Left kidney (tissue), 2 donors: ENCODE measurements around the gene EYS. TPM values are rescaled to one million over a fixed set of nuclear protein-coding genes. Genes with fewer than 3 reads are reported as not detected.
"Not testable (repeated sequence)": the region's sequence is repeated elsewhere in the genome, so short reads cannot be mapped to it uniquely, and the experiment has no call there.

Experiments
- DNase-seq: peaks from one replicate; pipeline ENCODE4 v3.0.0-alpha.2; 2013
- polyA plus RNA-seq: library from polyadenylated mRNA; unstranded; fragments of 120-200 nt; gene quantifications from one replicate; pipeline ENCODE4 v1.2.1, GENCODE V29; 2013; ENCODE audit not compliant: insufficient read length

The EYS gene
- polyA plus RNA-seq, 1 donor: 0.96 TPM

DNA sequence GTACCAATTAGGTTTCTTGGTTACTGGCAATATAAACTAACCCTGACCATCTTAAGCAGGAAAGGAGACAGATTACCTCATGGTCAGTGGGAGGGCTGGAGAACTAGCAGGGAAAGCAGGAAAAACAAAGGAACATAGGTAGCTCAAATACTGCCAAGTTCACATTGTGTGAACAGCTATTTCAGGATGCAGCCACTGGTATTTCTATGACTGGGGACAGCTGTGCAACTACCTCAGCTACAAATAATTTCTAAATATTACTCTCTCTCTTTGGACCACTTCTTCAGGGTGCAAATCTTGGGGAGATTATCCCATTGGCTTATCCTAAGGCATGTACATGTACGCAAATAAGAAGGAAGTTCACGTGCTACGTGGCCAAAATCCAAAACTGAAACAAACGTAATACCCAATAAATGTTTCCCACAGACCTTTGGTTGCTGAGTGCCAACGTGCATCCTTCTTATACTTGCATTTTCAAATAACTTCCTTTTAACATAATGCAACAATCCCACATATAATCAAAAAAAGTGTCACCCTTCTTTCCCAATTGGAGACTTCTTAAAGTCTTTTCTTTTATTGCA lies 1890.5 kb downstream of the EYS start:
- no peak for DNase-seq

DNA sequence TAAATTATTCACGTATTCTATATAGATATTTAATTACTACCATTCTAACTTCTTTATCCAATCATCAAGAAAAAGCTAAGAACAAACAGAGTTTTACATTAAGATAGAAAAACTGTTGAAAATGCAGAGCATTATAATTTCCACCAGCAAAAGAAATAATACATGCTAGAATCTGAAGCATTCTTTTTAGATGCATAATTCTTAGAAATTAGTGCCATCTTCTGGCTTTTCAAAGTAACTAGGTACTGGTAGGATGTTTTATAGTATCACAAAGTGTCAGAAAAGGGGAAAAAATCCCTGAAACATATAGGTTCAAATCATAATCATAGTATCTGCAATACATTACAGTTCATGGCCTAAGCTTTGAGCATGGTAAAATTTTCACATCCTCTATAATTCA lies 1892.6 kb downstream of the EYS start:
- DNase-seq: no peak

DNA sequence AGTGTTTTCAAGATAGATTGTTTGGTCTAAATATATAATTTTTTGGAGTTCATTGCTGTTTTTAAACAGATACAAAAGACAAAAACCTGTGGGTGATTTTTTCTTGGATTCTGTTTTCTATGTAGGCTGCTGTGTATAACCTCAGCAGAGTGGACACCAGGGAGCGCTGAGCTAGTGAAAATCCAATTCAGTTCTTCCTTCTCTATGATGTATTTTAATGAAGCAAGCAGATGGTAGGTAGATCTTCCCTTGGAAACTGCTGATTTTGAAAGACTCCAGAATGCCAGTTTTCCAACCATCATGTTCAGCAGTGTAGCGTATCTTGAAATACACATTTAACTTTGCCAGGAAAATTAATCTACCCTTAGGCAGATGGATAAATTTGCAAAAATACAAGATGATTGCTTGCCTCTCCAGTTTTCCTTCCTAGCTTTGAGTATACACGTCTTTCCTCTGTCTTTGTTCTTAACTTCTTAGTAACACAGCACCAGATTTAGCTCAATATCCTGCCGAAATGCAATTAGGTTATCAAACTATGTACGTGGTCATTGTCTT lies 1893.4 kb downstream of the EYS start:
- no peak for DNase-seq

DNA sequence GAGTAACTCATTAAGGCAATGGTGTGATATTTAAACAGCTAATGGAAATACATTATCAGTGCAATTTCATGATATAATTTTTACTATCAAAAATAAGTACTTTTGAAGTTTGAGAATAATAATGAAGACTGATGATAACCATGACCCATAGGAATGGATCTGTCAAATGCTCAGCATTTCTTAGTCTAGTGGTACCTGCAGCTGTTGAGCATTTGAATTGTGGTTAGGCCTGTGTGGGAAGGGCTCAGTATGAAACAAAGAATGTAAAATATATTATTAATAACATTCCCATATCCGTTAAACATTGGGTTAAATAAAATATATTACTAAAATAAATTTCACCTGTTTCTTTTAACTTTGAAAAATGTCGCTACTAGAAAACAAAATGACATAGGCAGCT lies 1898.5 kb downstream of the EYS start:
- no peak for DNase-seq

DNA sequence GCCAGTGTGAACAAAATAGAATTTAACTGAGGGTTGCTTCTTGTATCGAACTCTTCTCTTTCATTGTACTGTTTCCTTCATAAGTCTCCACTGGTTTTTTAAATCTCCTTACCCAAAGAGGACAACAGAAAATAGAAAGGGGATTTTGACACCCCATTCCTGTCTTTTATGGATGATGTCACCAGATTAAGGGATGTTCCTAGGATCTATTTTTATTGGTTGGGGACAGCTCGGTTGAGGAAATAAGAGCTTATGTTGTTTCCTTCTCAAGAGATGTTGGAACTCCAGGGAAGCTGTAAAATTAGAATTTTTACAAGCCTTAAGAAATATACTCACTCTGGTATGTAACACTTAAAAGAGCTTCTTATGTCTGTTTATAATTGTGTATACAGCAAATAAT lies 1900.0 kb downstream of the EYS start:
- no peak for DNase-seq

DNA sequence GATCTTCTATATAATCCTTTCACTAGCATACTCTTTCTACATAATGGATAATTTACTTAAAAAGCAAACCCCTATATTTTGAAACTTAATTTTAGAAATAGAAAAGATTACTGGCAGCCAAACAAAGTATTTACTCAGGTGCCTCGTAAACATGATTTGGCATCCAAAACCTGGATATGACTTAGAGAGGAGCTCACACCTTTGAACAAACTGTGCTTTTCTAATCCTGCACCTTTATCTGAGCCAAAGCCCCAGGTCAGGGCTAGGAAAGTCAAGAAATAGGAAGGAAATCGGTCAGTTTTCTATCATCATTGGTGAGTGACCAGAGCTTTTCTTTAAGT lies 1900.5 kb downstream of the EYS start:
- no peak for DNase-seq

DNA sequence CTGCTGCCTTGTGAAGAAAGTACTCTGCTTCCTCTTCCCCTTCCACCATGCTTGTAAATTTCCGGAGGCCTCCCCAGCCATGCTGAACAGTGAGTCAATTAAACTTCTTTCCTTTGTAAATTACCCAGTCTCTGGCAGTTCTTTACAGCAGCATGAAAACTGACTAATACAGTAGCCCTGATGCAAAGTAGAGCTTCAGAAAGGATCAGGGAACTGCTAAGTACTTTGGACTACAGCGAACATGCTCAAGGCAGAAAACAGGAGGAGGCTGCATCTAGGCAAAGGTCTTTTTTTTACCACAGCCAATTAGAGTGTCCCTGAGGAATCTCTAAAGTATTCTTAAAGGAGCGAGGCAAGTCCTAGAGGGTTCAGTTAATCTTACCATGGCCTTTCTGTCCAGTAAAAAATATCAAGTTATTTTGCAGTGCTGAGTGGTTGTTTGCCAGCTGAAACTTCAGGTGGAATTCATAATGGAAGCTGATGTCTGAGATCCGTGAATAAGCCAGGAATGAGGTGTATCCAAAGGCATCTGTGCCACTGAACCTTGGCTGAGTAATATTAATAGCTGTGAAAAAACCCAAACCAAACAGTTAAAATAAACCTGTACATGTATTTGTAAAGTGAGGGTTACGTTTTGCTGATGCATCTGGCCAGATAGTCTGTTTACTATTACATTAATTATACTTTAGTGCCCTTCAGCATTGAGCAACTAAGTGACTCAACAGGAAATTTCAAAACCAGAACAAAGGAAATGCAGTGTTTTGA lies 1901.0 kb downstream of the EYS start:
- DNase-seq: no peak

DNA sequence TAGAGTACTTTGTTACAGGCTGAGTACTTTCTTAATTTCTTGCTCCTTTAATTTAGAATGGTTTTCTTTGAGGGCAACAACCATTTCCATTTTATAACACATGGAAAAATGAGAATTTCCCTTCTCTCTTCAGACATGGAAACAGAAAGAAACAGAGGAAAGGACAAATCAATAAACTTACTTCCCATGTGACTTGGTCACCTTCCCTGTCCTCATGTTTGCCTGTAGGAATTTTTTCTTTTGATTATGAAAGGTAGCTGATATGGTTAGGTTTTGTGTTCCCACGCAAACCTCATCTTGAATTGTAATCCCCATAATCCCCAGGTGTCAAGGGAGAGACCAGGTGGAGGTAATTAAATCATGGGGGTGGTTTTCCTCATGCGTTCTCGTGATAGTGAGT lies 1901.7 kb downstream of the EYS start:
- no peak for DNase-seq

DNA sequence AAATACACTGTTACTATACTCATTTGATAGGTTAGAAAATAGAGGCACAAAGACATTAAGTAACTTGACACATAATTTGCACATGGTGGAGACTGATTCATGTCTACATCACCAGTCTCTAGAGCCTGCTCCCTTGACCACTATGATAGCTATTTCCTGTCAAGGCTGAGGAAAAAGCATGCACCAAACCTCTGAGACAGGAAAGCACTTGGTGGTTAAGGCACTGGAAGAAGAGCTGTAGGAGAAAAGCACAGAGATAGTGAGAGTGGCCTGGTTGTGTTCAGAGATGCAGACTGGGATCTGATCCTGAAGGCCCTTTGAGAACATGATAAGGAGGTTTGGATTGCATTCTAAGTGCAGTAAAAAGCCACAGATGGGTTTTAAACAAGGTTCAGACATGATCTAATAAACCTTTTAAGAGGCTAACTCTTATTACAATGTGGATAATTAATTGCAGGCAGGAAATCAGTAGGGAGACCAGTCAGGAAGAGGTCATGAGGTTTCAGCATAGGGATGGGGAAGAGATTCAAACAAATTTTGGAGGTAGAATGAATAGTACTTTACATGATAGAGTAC lies 1902.6 kb downstream of the EYS start:
- no peak for DNase-seq

DNA sequence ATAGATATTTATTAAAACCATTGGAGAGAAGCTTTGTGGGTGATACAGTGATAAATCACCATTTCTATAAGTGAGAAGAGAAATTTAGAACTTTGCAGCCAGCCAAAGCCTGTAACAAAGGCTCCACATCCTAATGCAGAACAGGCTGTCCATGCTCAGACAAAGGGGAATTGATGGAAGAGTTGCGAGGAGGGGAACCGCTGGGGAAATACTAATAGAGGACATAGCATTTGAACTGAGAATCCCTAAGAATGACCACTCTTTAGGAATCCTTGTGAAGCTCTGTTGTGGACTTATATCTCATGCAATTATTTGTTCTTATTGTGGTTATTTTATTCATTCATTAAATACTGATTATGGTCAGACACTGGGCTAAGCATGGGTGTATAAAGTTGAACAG lies 1903.7 kb downstream of the EYS start:
- no peak for DNase-seq

DNA sequence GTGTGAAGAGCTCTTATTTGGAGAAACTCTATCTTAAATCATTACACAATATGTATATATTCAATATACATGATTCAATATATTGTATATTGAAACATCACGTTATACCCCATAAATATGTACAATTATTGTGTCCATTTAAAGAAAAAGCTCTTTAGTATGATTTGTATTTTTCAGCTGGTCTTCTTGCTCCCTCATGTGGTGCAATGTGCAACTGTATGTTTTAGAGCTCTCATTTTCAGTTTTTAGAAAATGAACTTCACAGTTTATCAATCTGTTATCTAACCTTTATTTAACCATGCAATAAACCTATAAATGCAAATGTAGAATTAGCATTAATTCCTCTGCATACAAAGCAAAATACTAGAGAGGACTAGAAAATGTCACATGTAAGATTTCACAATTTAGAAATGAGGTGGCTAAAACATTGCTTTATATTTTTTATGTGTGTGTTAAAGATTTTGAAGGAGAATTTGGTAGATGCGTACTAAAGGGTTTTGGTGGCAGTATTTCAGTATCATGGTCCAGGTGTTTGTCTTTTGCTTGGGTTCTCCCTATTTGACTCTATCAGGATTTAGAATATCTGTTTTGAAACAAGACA lies 1904.3 kb downstream of the EYS start:
- no peak for DNase-seq

DNA sequence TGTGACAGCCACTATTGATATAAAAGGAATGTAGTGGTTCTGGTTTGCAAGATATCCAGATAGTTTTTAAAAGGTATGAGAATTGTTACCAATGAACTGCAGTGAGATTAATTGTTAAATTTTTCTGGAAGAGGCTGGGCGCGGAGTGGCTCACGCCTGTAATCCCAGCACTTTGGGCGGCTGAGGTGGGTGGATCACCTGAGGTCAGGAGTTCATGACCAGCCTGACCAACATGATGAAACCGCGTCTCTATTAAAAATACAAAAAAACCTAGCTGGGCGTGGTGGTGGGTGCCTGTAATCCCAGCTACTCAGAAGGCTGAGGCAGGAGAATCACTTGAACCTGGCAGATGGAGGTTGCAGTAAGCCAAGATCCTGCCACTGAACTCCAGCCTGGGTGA lies 1906.6 kb downstream of the EYS start:
- not testable (repeated sequence) for DNase-seq

DNA sequence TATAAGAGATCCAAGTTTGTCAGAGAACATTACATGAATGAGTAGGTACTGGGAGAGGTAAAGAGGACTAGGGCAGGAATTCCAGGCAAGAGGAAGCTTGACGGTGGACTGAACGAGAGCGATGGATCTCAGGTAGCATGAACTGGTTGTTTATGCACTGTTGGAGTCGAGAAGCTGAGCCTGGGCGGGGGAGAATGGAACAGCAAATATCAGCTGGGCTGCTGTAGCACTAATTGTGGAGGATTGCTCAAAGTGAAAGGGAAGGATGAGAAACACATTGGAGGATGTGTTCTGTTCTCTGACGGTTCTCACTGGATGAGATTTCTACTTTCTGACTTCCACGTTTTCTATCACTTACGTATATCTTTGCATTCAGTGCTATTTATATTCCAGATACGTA lies 1907.2 kb downstream of the EYS start:
- no peak for DNase-seq

DNA sequence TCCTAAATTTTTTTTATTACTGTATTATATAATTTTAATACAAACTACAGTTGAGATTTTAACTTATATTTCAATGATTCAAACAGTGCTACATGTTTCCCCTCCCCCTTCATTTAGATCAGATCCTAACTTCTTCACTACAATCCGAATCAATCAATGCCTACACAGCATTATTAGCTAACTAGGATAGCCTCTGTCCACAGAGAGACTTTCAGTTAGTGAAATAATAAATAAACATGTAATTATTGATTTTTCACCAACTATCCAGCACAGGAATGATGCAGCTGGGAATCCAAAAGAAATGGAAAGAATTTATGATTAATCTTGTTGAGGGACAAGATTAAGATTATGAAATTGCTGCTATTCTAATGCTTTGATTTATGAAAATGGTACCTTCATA lies 1907.7 kb downstream of the EYS start:
- DNase-seq: no peak

DNA sequence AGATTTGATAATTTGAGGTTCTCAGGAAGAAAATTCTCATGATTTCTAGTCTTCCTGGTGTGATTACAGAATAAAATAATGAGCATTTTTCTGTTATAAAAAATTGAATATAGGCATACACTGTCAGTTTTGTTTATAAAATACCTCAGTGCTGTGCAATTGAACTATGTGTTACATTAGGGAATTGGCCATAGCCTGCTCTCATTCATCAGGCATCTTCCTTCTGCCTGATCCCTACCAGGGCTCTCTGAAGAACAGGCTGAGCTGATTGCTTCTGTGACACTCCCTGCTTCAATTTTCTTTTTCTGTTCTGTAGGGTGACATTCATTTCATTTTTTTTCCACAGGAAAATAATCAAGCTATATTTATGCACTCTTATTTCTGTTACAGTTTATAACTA lies 1908.6 kb downstream of the EYS start:
- DNase-seq: no peak

DNA sequence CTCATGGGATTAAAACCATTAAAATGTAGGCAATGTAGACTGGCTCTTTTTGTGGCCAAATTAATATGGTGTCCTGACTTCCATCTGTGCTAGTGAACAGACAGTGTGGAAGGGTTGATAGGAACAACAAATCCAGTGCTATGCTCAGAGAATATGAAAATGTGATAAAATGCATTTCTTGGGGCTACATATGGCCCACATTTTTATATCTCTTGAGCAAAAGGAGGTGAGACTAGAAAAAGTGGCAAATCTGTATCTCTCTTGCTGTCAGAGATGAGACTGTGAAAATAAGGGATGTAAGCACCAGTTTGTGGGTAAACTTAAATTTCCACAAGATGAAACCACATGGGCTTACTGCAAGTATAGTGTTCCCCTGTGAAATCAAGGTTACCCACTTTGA lies 1909.3 kb downstream of the EYS start:
- DNase-seq: no peak

DNA sequence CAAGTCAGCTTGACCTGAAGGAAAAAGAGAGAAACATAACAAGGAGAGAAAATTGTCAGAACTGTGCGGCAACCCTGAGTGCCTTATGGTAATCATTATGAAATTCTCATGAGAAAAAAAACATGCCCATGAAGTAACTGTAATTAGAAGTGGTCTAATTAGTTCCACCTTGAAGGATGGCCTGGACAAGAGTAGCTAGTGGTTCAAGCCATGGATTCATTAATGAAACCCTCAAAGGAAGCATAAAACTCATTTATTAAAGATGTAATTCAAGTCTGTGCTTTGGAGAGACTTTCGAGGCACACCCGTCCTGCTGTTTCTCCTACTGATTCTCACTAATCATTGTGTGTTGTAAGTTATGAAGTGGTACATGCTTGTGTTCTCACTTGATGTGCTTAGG lies 1911.2 kb downstream of the EYS start:
- no peak for DNase-seq

DNA sequence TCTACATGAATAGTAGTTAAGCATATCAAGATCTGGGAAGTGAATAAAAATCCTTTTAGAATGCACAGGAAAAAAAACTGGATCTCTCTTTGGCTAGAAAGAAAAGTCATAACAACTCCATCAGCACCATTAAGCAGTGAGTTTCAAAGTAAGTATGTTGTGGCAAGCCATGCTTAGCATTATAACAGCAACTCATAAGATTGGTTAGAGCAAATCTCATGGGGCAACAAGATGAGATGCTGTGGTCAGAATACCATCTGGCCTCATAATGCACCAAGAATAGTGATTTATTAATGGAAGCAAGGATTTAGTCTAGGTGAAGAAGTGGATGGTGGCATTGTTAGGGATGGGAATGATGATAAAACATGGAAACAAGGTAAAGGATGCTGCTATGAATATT lies 1912.0 kb downstream of the EYS start:
- DNase-seq: no peak

DNA sequence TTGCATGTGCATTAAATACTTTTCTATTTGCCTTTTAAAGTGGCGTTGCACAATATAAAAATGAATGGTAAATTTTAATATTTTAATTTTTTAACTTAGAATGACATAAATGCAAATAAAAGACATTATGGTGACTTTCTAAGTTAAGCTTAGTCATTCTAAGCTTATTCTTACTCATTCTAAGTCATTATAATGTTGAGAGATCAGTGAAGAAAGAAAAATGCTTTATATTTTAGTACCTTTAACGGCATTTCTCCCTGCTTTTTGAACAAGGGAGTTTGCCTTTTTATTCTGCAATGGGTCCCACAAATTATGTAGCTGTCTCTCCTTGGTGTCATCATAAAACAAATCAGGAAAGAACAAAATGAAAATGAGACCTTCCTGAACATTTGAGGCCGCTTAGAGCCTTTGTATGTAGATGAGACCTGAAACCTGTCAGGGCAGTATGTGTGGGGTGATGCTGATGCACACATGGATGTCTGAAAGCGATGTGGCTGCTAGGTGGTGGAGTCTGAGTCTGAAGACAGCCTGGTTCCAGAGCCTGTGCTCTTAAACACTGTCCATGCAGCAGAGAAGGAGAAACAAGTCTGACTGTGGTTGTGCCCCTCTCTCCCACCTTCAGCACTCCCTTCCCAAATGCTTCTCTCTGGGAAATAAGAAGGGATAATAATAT lies 1913.4 kb downstream of the EYS start:
- no peak for DNase-seq

DNA sequence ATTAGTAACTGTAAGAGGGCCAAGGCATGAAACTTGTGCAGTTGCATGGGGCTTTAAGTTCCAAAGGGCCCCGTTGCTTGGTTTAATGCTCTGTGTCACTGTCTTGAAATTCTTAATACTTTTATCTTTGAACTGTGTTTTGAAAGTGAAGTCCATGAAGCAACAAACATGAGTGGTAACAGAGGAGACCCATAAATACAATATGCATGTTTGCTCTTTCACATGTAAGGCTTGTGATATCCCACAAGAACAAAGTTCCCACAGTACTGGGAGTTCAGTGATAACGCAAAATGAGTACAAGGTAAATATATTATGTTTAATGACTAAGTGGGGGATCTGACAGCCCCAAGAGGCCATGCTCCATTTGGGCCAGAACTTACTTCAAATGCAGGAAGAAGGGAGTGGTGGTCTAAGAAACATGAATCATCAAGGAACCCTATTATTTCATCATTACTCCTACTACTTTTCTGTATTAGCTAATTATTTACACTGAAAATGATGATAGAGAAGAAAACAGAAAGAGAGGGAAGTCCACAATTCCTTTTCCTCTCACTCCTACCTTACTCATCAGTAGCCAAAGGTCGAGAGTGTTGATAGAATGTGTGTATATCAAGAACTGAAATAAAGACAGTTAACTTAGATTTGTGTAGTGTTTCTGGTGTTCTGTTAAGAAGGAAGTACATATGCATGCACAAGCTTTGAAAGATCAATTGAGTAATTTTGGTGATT lies 1914.1 kb downstream of the EYS start:
- DNase-seq: no peak

DNA sequence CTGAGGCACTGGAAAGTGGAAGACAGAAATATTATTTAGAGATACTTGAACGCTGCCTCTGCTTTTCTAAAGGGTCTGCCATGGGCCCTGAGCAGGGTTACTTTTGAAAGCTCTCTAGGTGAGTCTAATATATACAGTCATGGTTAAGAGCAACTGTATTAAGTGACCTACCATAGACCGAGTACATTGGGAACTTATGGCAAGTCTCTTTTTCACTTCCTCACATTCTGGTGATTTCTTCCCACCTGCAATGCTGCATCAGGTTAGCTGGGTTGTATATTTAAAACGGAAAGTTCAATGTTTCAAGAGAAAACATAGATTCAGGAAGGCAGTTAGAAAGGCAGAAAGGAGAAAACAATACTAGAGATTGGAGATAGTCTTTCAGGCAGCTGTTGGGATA lies 1916.7 kb downstream of the EYS start:
- no peak for DNase-seq

DNA sequence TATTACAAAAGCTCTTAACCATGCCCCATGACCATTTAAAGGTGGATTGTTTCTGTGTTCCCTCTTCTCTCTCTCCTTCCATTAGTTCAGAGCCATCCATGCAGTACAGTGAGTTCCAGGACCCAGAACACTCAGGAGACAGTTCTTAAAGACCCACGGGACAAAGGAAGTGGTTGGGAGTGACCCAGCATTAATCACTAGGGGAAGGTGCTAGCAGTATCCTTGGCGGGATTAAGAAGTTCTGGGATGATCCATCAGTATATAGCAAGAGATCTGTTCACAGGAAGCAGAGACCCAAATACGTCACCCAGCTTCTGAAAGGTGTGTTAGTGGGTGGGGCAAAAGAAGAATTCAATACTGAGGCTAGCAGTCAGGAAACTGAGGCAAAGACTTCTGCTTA lies 1917.3 kb downstream of the EYS start:
- DNase-seq: no peak
